Measurements from ENCODE around the gene TOR4A. TPM values are rescaled to one million over a fixed set of nuclear protein-coding genes. Genes with fewer than 3 reads are reported as not detected.

Gene TOR4A
- total and polyA plus RNA-seq, 2 donors (not counting 1 experiment from before 2014, with no cell fraction given), result 8.3 to 15.3 TPM

- H3K9me3 Mint-ChIP-seq (ENCODE audit: insufficient read depth), result no peaks in the 10 kb centered on the region
- WGBS (ENCODE audit: insufficient coverage), result 59% methylated on average over 15 of the region's 24 CpGs
Observed at GRCh38 chr9:137296670-137297664, 19.4 kb downstream of the TOR4A start.

More at GRCh38 chr9:137296670-137297664, 19.4 kb downstream of the TOR4A start:
- H3K9ac ChIP-seq (ENCODE audit: low read length), result no peak overlapping the region
- Mint-ChIP-seq H3K4me3 (peak overlapping the region; percentile 76), H3K4me1 (peaks cover 23% of the 10 kb centered on the region), H3K27me3 (peaks cover 32% of the 10 kb centered on the region), H3K27ac (peak overlapping the region; percentile 63)
- no peak overlapping the region for H2AFZ ChIP-seq (ENCODE audit: insufficient read depth, low read depth, low read length, poor library complexity, severe bottlenecking)
- H3K79me2 ChIP-seq (ENCODE audit: control insufficient read depth, insufficient read depth, low read length), result no peaks in the 10 kb centered on the region
- no peaks in the 10 kb centered on the region for H3K36me3 ChIP-seq (replicated peaks in 1 of 2; ENCODE audit: control extremely low read depth in 1 of 2, control insufficient read depth in 1 of 2, extremely low read depth in 1 of 2, insufficient read depth in 2 of 2, low read length in 1 of 2)
- H3K4me1 ChIP-seq (ENCODE audit: control insufficient read depth in 2 of 2, insufficient read depth in 2 of 2, low read length in 2 of 2), result peaks cover 40 to 41% of the 10 kb centered on the region in 2 donors
- POLR2A ChIA-PET, result no interaction called here
- peaks cover 0 to 33% (median 4%) of the 10 kb centered on the region in 3 donors for H3K9me3 ChIP-seq (ENCODE audit: control extremely low read depth in 1 of 3, control insufficient read depth in 2 of 3, insufficient read depth in 1 of 3, low read length in 2 of 3)
- TF ChIP-seq EZH2 (IDR thresholded peaks at IDR 0.05; ENCODE audit: borderline replicate concordance, insufficient read depth, low read depth, low read length, poor library complexity, severe bottlenecking) (no peak), CTCF (IDR thresholded peaks at IDR 0.05) (no peak)
- peaks cover 13% of the 10 kb centered on the region for H4K20me1 ChIP-seq (ENCODE audit: control insufficient read depth, insufficient read depth, low read length, poor library complexity, severe bottlenecking)
- ATAC-seq (ENCODE audit: low read depth), result no peak
- DNase-seq, result no peak
- no peak overlapping the region for H3K4me3 ChIP-seq (ENCODE audit: control extremely low read depth in 1 of 5, extremely low read depth in 1 of 5, insufficient read depth in 1 of 5, low read depth in 2 of 5, low read length in 4 of 5)
- H3K27ac ChIP-seq (ENCODE audit: low read length in 2 of 2), result no peak overlapping the region
- intact Hi-C loops (cut with micrococcal nuclease), result loop anchor here (10.0 kb wide), 1 partner anchor 238 kb away; no protein-coding TSS in a partner anchor
- CTCF ChIA-PET, result interaction anchor here (1.0 to 2.1 kb wide), 3 partner anchors 10 to 24 kb away, joined by 3 to 11 read pairs (median 3); no protein-coding TSS in a partner anchor
- peaks cover 0 to 69% (median 37%) of the 10 kb centered on the region in 4 experiments for H3K27me3 ChIP-seq (replicated peaks in 1 of 4; ENCODE audit: control extremely low read depth in 1 of 4, control insufficient read depth in 3 of 4, insufficient read depth in 4 of 4, low read length in 3 of 4)
- peak overlapping the region; percentile 95 for H3K4me2 ChIP-seq (replicated peaks; ENCODE audit: low read depth, low read length, poor library complexity, severe bottlenecking)

Measured in B cell (primary cell).